ENCODE data around the gene SAMD4B.

SAMD4B gene

DNA sequence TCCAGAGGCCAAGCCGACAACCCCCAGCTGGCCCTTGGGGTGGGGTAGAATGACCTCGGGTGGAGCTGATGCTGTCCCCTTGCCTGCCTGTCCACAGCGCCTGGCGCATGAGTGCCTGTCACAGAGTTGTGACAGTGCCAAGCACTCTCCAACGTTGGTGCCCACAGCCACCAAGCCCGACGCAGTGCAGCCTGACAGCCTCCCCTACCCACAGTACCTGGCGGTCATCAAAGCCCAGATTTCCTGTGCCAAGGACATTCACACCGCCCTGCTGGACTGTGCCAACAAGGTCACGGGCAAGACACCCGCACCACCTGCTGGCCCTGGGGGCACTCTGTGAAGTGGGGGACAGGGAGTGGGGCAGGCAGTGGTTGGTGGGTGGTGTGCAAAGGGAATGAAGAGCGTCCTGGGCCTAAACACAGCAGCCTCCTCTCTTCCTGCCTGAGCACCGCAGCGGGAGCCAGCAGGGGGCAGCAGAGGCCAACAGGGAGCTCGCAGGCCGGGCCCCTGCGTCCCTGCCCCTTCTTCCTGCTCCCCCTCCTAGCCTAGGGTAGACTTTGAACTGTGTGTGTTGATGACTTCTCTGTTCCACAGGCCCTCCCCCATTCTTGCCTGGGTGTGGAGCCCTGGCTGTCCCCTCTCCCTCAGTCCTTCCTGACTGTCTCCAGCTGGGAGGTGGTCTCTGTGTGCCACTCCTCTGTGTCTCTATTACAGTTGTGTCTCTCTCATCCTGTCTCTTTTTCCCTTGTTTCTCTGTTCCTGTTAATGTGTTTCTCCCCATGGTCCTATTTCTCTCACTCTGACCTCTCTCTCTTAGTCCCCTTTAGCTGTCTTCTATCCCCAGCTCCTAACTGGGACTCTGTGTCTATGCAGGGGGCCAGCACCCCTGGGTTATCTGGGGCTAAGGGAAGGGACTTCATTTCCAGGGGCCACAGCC, 55.4 kb downstream of the SAMD4B start:
- no peak for FAIRE-seq

DNA sequence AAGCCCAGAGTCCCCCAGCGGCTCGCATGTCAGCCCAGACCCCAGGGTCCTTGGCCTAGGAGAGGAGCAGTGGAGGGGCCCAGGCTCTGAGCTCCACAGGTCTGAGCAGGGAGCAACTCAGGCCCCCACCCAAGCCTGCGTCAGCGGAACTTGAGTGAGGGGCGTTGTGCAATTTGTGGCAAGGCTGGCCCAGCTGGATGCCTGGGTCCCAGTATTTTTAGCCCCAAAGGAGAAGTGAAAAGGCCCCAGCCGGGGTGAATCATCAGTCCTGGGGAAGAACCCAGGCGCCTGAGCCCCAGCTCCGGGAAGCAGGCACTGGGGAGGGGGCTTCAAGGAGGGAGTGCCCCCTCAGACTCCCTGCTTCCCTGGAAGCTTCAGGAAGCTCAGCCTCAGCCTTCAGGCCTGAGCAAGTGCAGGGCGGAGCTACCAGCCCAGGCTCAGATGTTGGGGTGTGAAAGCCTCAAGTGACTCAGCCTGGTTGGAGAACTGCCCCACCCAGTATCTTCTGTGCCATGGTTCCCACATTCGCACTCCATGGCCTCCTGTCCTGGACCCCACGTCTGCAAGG, 56.2 kb downstream of the SAMD4B start:
- FAIRE-seq, result no peak

DNA sequence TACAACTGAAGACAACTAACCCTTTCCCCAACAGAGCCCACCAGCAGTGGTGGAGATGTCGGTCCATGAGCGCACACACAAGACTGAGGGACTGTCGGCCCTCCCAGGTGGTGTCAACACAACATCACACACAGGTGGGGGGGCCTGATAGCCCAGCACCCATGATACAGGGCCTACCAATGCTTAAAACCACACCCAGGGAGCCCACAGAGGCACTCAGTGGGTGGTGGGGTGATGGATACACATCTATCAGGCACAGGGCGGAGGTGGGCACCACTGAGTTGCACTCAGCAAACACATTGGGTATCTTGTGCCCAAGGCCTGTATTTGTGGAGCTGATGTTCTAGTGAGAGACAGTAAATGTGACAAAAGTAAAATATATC, 57.4 kb downstream of the SAMD4B start:
- FAIRE-seq, result no peak

DNA sequence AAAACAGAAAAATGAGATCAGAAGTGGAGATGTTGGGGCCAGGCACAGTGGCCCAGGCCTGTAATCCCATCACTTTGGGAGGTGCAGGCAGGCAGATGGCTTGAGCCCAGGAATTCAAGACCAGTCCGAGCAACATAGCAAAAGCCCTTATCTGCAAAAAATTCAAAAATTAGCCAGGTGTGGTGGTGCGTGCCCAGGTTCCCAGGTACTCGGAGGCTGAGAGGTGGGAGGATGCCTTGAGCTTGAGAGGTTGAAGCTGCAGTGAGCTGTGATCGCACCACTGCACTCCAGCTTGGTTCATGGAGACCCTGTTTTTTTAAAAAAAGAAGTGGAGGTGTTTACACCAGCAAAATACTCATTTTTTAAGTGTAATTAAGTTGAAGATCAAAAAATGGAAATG, 57.8 kb downstream of the SAMD4B start:
- no peak for FAIRE-seq

DNA sequence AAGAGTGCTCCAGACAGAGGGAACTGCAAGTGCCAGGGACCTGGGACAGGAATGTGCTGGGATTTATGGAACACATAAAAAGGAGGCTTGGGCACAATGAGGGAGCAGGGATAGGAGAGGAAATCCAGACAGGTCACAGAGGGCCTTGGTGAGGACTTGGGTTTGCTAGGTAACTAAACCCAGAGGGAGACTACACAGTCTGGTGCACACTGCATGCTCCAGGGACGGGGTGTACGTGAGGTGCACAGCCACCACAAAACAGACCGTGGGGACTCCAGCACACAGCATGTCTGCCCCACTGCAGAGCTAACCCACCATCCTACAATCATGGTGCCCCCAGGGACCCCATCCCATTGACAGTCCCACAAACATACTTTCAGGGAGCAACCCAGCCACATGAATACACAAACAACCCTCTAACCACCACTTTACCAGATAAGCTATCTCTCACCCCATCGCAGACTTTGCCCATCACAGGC, 58.9 kb downstream of the SAMD4B start:
- no peak for FAIRE-seq

DNA sequence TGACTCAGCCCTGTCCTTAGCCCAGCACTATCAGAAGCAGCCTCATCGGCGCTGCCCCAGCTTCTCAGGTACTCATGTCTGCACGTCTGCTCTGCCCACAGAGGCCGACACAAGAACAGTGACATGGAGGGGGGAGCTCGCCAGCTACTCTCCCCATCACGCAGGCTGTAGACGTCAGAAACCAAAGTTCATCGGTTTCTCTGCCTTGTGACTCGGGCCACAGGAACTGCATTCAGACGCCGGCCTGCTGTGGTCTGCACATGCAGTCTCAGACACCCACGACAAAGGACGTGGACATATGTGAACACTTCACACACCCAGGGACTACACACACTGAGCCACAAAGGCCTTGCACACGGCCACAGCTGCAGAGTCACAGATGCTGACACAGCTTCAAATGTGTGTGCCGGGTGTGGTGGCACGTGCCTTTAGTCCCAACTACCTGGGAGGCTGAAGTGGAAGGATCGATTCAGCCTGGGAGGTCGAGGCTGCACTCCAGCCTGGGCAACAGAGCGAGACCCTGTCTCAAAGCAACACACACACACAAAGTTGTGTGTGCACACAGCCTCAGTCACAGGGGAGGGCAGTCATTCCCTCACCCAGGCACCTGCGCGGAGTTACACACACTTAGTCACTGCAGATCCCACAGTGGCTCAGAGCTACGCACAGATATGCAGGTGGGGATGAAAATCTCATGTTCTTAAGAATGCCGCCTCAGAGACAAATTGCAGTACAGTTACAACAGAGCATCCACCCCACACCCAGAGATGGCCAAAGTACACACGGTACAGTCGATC, 59.5 kb downstream of the SAMD4B start:
- FAIRE-seq, result no peak

DNA sequence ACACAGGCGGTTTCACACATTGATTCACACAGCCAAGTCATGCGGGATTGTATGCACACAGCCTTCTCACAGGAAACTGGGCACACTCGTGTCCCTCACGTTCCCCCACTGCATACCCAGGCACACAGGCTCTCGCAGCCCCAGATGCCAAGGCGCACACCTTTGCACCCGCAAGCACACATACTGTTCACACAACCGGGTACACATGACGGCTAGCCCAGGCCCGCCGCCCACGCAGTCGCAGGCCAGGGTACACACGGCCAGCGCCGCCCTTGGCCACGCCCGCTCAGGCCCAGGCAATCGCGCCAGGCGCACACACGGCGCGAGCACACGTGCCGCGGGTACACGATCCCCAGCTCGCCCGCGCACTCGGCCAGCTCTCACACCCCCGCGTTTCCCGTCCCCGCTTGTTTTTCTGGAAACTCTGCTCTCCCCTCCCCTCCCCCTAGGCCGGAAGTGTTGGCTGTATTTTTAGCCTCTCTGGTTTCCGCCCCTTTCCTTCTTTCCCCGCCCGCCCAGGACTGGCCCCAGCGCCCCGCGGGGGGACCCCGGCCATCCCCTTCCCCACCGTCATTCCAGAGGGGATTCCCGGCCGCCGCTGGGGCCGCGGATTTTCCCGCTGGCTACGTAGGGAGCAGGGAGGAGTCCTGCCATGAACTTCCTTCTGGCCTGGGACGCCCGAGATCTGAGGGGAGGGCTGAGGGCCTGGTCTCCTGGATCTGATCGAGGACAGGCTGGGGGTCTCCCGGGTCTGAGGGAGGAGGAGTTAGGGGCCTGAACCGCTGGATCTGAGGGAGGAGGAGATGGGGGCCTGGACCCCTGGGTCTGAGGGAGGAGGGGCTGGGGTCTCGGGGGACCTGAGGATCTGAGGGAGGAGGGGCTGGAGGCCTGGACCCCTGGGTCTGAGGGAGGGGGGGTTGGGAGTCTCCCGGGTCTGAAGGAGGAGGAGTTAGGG, 60.4 kb downstream of the SAMD4B start:
- no peak for FAIRE-seq

DNA sequence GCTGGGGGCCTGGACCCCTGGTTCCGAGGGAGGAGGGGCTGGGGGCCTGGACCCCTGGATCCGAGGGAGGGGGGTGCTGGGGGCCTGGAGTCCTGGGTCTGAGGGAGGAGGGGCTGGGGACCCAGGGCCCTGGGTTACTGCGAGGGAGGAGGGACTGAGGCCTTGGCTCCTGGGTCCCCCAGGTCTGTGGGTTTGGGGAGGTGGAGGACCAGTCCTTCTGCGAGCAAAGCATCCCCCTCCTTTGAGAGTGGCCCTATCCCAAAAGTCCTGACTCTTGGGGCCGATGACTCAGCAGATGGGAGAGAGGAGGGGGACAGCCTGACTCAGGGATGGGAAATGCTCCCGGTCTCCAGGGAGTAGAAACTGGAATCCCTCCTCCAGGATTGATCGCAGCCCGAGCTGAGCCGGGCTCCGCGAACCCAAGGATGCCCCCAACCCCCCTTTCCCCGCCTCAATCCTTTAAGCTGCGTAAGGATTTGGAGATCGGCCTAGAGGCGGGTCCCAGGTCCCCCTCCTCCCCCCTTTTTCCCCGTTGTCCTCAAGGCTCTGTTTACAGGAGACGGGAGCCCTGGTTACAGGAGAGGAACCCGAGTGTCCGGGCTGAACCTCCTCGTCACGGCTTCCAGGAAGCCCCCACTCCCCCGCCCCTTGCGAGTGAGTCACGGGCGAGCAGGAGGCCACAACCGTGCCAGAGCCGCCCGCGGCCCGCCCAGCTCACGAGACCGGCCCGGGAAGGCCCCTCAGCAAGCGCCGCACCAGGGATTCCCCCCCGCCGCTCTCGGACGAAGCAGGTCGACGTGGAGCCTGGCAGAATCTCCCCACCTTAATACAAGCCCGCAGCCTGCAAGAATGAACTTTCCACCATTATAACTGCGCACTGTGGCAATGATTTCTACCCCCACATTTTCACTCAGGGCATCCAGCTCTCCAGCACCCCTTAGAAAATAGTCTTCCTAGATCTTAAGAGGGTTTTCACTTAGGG, 61.4 kb downstream of the SAMD4B start:
- FAIRE-seq, result no peak

DNA sequence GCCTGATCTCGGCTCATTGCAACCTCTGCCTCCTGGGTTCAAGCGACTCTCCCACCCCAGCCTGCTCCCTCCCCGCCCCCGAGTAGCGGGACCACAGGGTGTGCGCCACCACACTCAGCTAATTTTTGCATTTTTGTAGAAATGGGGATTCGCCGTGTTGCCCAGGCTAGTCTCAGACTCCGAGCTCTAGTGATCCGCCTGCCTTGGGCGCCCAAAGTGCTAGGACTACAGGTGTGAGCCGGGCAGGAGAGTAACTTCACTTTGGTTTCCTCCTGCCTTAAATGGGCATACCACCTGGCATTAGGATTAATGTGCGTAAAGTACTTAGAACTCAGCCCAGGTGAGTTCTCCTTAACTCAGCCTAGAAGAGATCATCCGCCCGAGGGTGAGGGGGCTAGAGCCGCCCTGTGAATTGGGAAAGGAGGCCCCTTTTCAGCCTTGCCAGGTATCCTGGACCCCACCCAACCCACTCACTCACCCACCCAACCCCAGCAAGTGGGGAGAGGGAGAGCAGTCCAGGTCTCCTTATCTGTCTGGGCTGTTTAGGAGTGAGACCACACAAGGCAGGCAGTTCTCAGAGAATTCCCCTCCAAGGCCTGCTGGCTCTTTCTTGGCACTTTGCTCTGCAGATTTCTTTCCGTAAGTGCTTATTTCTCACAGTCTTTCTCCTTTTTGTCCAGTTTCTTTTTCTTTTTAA, 63.2 kb downstream of the SAMD4B start:
- FAIRE-seq, result no peak

DNA sequence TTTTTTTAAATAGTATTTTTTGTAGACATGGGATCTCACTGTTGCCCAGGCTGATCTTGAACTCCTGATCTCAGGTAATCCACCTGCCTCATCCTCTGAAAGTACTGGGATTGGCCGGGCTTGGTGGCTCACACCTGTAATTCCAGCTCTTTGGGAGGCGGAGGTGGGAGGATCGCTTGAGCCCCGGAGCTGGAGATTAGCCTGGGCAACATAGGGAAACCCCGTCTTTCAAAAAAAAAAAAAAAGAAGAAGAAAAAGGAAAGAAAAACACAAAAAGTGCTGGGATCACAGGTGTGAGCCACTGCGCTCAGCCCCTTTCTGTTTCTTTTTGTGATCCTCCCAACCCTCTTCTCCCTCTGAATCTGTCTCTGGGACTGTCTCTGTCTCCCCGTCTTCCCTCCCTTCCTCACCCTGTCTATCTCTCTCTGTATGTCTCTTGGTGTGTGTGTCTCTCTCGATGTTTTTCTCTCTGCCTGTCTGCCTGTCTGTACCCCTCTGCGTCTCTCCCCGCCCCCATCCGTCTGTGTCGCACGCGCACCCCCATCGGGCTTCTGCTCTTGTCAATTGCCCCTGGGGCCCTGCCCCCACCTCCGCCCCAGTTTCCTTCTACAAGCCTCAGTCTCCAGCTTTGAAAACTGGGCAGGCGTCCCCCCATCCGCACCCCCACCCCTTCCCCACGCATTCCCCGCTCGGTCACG, 63.9 kb downstream of the SAMD4B start:
- FAIRE-seq, result no peak

DNA sequence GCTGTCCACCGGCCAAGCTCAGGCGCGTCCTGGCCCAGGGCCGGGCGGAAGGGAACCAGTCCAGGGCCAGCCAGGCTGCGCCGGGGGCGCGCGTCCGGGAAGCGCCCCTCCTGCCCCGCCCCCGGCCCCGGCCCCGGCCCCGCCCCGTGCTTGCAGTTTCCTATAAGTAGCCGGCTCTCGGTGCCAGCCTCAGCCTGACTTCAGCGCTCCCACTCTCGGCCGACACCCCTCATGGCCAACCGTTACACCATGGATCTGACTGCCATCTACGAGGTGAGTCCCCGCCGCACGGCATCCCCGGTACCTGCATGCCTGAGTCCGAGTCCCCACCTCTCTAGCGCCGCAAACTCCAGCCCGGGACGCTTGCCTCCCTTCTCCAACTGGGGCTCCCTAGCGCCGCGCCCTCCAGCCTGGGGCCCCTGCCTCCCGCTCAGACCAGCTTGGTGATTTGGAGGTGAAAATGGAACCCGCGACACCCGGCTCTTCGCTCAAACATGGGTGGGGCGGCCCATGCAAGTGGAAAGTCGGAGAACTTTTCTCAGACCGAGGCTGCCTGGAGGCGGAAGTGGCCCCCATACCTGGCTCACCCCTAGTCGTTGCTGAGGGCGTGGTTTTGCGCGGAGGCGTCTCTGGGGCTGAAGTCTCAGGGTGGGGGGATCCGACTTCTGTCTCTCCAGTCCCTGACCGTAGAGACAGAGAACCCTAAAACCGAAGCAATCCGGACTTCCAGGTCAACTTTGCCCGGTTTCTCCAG, 64.6 kb downstream of the SAMD4B start, which contains the start of gene ZFP36:
ZFP36 (plus strand) TSS at position 192 of the 754 bp plus-strand sequence; CDS start at position 250, 58 bp downstream.
- no peak for FAIRE-seq

DNA sequence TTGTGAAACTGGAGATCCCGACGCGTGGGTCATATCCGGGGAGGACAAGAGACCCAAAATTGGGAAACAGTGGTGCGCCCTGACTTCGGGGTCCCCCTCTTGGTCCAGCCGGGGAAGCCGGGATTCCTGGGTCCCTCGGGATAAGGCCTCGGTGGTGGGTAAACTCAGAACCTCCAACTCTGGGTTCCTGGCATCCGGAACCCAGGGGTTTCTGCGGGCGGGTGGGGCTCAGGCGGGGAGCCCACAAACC, 65.1 kb downstream of the SAMD4B start:
- no peak for FAIRE-seq

DNA sequence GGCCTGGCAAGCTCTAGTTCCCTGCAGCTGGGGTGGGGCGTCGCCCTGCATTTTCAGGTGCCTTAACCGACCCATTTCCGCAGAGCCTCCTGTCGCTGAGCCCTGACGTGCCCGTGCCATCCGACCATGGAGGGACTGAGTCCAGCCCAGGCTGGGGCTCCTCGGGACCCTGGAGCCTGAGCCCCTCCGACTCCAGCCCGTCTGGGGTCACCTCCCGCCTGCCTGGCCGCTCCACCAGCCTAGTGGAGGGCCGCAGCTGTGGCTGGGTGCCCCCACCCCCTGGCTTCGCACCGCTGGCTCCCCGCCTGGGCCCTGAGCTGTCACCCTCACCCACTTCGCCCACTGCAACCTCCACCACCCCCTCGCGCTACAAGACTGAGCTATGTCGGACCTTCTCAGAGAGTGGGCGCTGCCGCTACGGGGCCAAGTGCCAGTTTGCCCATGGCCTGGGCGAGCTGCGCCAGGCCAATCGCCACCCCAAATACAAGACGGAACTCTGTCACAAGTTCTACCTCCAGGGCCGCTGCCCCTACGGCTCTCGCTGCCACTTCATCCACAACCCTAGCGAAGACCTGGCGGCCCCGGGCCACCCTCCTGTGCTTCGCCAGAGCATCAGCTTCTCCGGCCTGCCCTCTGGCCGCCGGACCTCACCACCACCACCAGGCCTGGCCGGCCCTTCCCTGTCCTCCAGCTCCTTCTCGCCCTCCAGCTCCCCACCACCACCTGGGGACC, 65.6 kb downstream of the SAMD4B start:
- no peak for FAIRE-seq

DNA sequence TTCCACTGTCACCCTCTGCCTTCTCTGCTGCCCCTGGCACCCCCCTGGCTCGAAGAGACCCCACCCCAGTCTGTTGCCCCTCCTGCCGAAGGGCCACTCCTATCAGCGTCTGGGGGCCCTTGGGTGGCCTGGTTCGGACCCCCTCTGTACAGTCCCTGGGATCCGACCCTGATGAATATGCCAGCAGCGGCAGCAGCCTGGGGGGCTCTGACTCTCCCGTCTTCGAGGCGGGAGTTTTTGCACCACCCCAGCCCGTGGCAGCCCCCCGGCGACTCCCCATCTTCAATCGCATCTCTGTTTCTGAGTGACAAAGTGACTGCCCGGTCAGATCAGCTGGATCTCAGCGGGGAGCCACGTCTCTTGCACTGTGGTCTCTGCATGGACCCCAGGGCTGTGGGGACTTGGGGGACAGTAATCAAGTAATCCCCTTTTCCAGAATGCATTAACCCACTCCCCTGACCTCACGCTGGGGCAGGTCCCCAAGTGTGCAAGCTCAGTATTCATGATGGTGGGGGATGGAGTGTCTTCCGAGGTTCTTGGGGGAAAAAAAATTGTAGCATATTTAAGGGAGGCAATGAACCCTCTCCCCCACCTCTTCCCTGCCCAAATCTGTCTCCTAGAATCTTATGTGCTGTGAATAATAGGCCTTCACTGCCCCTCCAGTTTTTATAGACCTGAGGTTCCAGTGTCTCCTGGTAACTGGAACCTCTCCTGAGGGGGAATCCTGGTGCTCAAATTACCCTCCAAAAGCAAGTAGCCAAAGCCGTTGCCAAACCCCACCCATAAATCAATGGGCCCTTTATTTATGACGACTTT, 66.4 kb downstream of the SAMD4B start:
- FAIRE-seq, result no peak

DNA sequence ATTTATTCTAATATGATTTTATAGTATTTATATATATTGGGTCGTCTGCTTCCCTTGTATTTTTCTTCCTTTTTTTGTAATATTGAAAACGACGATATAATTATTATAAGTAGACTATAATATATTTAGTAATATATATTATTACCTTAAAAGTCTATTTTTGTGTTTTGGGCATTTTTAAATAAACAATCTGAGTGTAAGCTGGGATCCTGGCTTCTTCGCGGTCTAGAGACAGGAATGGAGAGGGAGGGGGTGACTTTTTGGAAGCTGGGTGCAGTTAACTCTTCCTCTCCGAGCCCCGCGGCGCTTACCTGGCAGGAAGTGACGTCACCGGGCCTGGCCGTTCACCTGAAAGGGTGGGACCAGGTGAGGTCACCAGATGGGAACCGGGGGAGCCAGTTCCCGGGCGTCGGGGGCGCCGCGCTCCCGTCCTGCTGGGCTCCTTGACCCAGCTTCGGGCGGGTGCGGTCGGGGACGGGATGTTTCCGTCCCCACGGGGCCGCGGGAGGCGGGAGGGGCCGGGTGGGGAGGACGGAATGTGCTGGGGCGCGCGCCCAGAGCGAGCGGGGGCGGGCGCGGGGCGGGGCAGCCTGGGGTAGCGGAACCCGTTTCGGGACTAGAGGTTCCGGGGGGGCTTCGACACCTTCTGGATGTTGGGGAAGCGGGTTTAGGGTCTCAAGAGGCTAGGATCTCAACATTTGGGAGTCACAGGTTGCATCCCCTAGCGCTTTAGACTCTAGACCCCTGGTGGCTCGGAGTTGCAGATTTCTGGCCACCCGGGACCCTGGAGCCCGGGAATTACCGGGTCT, 67.2 kb downstream of the SAMD4B start:
- peak; percentile 69 for FAIRE-seq

DNA sequence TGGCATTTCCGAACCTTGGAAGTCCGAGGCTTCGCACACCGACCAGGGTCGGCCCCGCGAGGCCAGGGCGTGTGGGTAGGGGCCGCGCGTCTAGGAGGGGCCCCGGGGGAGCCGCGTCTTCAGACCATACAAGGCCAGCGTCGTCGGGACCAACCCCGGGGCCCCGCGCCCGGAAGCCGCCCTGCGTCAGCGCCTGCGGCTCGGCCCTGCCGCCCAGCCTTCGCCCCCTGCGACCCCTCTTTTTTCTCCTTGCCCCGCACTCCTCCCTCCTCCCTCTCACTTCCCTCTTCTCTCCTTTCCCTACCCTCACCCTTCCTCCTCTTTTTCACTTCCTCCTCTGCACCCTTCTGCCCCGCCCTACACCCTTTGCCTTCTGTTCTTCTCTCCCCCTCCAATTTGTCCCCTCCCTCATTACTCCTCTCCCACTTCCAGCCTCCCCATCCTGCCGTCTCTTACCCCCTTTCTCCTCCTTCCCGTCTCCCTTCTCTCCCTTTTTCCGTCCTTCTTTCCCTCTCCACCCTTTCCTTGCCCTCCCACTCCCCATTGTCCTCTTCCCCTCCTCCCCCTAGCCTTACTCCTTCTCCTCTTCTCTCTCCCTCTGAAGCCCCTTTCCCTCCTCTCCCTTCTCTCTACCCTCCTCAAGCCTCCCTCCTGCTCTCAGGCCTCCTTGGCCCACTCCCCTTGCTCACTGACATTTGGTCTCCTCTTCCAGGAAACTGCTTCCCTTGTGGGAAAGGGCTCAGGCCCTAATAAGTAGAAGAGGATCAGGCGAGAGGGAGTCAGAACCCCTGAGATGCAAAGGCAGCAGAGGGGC, 68.0 kb downstream of the SAMD4B start:
- no peak for FAIRE-seq
